GM21825 (cell line): ENCODE data around the gene DOCK4.

Experiments
- ATAC-seq: cut with Tn5 transposase; IDR thresholded peaks from one replicate; pipeline ENCODE4 v1.9.1; 2021; ENCODE audit warnings: mild to moderate bottlenecking, moderate library complexity; ENCODE audit not compliant: unreplicated experiment

The DOCK4 gene

GRCh38 chr7:112086496-112087254 is 119.5 kb downstream of the DOCK4 start:
- ATAC-seq = no peak

GRCh38 chr7:112084520-112084971 is 121.7 kb downstream of the DOCK4 start:
- ATAC-seq = peak; percentile 56

GRCh38 chr7:112083776-112084355 is 122.3 kb downstream of the DOCK4 start:
- ATAC-seq = no peak

- ATAC-seq = no peak
Measured at GRCh38 chr7:112082306-112082705, 123.9 kb downstream of the DOCK4 start.

GRCh38 chr7:112081778-112082177 is 124.4 kb downstream of the DOCK4 start:
- ATAC-seq = no peak

GRCh38 chr7:112080978-112081377 is 125.2 kb downstream of the DOCK4 start:
- peak; percentile 46 for ATAC-seq

GRCh38 chr7:112080441-112080840 is 125.8 kb downstream of the DOCK4 start:
- ATAC-seq = peak; percentile 86

GRCh38 chr7:112079673-112080072 is 126.5 kb downstream of the DOCK4 start:
- no peak for ATAC-seq

GRCh38 chr7:112079122-112079521 is 127.1 kb downstream of the DOCK4 start:
- ATAC-seq = no peak

GRCh38 chr7:112076324-112076723 is 129.9 kb downstream of the DOCK4 start:
- ATAC-seq = no peak

GRCh38 chr7:112074464-112074863 is 131.7 kb downstream of the DOCK4 start:
- ATAC-seq = no peak

GRCh38 chr7:112073530-112073929 is 132.7 kb downstream of the DOCK4 start:
- no peak for ATAC-seq

- no peak for ATAC-seq
Measured at GRCh38 chr7:112072541-112073245, 133.5 kb downstream of the DOCK4 start.

- no peak for ATAC-seq
Measured at GRCh38 chr7:112071856-112072255, 134.3 kb downstream of the DOCK4 start.

- ATAC-seq = no peak
Measured at GRCh38 chr7:112070674-112071256, 135.4 kb downstream of the DOCK4 start.

- ATAC-seq = no peak
Measured at GRCh38 chr7:112069879-112070321, 136.3 kb downstream of the DOCK4 start.

- ATAC-seq = no peak
Measured at GRCh38 chr7:112068967-112069366, 137.2 kb downstream of the DOCK4 start.

- ATAC-seq = no peak
Measured at GRCh38 chr7:112067632-112068540, 138.3 kb downstream of the DOCK4 start.

- ATAC-seq = no peak
Measured at GRCh38 chr7:112067200-112067599, 139.0 kb downstream of the DOCK4 start.

GRCh38 chr7:112065758-112066157 is 140.4 kb downstream of the DOCK4 start:
- no peak for ATAC-seq
